Jurkat, Clone E6-1 (cell line): ENCODE results near the gene BUB1.
A peak's percentile ranks its signal among the peaks of the same experiment; 100 is the strongest.
"Not testable (repeated sequence)": the region's sequence is repeated elsewhere in the genome, so short reads cannot be mapped to it uniquely, and the experiment has no call there.

Experiments used
- DNase-seq: peaks from one replicate; pipeline ENCODE4 v3.0.0-alpha.2; 2011; ENCODE audit warnings: low read depth, low spot score
- H3K4me3 ChIP-seq: 2 replicates; pipeline ENCODE4 v1.5.1; 2011; ENCODE audit warnings: mild to moderate bottlenecking, low read length, control low read depth, moderate library complexity

BUB1 gene

DNA sequence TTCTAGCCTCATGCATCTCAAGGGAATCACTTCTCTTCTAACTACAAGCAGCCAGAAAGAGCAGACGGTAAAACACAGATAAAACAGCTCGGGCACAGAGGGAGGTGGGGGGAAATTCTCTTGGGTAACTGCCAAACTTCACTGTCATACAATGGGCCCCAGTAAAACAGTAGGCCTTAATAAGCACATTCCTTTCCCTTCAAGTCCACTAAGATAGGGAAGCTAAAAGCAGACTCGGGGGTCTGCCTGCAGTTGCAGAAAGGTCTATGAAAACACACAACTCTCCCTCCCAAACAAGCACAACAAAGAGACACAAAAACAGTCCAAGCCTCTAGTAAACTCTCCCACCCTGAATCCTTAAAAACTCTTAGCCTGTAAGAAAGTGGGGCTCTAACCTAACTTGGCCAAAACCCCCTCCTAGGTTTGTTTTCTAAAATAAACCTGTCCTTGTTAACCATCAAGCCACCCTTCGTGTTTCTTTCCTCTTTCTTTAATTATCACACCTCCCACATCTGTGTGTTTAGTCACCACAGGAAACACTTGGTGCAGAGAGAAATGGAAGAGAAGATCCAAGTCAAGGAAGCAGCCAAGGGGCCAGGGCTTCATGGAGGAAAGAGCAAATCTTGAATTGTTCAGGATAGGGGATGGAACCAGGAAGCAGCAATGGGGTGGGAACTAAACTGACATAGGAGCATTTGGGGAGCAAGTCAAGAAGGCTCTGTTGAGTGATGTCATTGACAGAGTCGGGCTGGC lies 17.5 kb upstream of the BUB1 start:
- peak; percentile 37 for DNase-seq
- not testable (repeated sequence) for H3K4me3 ChIP-seq

DNA sequence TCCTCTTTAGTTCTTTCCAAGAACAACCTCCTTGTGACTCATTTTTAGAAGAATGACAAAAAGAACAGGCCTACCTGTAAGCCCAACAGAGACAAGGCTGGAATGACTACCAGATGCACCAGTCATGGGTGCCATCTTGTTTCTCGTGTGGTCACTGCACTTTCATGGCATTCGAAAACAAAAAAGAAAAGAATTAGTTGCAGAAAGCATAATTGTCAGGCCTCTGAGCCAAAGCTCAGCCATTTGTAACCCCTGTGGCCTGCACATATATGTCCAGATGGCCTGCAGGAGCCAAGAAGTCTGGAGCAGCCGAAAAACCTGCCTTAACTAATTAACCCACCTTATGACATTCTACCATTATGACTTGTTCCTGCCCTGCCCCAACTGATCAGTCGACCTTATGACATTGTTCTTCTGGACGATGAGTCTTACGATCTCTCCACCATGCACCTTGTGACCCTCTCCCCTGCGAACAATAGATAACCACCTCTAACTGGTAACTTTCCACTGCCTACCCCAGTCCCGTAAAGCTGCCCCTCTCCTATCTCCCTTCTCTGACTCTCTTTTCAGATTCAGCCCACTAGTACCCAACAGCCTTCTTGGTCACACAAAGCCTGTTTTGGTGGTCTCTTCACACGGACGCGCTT lies 13.9 kb upstream of the BUB1 start:
- no peak overlapping the region for H3K4me3 ChIP-seq
- DNase-seq, result no peak

GRCh38 chr2:110690083-110690965 lies 12.5 kb upstream of the BUB1 start:
- H3K4me3 ChIP-seq, result no peak overlapping the region
- DNase-seq, result no peak

- no peak for DNase-seq
- no peak overlapping the region for H3K4me3 ChIP-seq
Measured at GRCh38 chr2:110688594-110689091, 10.8 kb upstream of the BUB1 start.

- not testable (repeated sequence) for H3K4me3 ChIP-seq, DNase-seq
Measured at GRCh38 chr2:110687775-110688484, 10.1 kb upstream of the BUB1 start.

DNA sequence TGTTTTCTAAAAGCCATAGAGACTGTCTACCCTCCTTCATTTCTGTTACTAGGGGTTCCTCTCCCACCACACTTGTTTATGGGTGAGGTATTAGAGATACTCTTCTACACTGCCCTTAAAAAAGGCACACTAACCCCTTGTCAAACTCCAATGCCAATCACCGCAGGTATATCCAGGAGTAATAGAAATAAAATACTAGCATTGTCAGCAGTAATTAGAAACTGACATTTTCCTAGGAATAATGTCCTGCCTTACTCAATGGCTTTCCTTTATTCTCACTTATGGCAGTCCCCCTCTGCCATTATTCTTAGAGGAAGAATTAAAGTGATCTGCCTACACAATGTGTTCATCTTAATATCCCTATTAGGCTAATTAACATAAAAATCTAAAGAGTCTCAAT lies 5.0 kb upstream of the BUB1 start:
- DNase-seq, result no peak
- H3K4me3 ChIP-seq, result no peak overlapping the region

DNA sequence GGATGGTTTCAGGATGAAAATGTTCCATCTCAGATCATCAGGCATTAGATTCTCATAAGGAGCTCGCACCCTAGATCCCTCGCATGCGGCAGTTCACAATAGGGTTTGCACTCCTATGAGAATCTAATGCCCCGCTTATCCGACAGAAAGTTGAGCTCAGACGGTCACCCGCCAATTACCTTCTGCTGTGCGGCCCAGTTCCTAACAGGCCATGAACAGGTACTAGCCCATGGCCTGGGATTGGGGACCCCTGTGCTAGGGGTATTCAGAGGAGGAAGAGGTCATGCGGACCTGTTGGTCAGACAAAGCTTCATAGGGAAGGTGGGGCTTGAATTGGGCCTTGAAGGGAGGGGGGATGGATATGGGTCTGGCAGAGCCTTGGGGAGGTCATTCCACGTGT lies 4.4 kb upstream of the BUB1 start:
- no peak overlapping the region for H3K4me3 ChIP-seq
- DNase-seq, result no peak

- H3K4me3 ChIP-seq, result no peak overlapping the region
- no peak for DNase-seq
Measured at GRCh38 chr2:110680709-110681108, 2.8 kb upstream of the BUB1 start.

GRCh38 chr2:110679865-110680264 lies 2.0 kb upstream of the BUB1 start:
- H3K4me3 ChIP-seq, result no peak overlapping the region
- DNase-seq, result no peak

DNA sequence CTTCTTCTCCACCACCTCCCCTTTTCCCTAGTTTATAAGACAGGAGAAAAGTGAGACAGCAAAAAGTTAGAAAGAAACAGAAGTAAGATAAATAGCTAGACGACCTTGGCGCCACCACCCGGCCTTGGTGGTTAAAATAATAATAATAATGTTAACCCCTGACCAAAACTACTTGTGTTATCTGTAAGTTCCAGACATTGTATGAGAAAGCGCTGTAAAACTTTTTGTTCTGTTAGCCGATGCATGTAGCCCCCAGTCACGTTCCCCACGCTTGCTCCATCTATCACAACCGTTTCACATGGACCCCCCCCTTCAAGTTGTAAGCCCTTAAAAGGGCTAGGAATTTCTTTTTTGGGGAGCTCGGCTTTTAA lies 1.5 kb upstream of the BUB1 start:
- peak overlapping the region; percentile 73 for H3K4me3 ChIP-seq
- no peak for DNase-seq

DNA sequence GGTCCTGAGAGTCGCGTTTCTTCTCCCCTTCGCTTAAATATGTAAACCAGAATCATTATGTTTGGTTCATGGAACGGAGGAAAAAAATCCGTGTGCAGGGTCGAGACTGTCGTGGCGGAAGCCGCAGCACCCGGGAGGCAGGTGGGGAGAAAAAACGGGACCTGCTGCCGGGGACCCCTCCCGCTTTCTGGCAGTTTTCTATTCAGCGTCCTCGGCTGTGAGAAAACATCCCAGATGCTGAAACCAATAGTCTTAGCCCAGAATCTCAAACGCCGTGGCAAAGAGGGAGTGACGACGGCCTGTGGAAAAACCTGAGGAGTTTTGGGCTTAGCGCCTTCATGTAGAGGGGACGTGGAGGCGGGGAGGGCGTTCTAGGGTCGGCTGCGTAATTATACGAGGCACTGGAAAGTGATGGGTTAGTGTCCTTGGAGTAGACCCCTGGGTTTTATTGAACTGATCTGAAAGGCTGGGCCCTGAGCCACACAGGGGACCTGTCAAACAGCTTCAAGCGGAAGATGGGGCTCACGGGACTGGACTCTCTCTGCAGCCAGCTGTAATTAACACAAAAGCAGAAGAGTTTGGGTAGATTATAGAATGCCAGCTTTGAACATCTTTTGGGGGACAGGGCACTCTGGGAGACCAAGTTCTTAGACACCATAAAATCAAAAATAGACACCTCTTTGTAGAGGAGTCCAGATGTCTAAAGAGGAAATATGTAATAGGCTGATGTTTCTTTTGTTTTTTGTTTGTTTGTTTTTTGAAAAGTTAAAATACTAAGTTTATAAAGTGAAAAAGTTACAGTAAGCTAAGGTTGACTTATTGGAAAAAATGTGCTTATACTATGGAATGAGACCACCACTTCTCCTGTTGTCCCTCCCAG lies 834 bp upstream of the BUB1 start:
- H3K4me3 ChIP-seq, result peak overlapping the region; percentile 73
- no peak for DNase-seq

GRCh38 chr2:110677080-110677479 lies 783 bp downstream of the BUB1 start:
- no peak for DNase-seq
- peak overlapping the region; percentile 73 for H3K4me3 ChIP-seq

GRCh38 chr2:110675679-110676078 lies 2.2 kb downstream of the BUB1 start:
- DNase-seq, result no peak
- no peak overlapping the region for H3K4me3 ChIP-seq

GRCh38 chr2:110674620-110675555 lies 3.0 kb downstream of the BUB1 start:
- no peak overlapping the region for H3K4me3 ChIP-seq
- no peak for DNase-seq

DNA sequence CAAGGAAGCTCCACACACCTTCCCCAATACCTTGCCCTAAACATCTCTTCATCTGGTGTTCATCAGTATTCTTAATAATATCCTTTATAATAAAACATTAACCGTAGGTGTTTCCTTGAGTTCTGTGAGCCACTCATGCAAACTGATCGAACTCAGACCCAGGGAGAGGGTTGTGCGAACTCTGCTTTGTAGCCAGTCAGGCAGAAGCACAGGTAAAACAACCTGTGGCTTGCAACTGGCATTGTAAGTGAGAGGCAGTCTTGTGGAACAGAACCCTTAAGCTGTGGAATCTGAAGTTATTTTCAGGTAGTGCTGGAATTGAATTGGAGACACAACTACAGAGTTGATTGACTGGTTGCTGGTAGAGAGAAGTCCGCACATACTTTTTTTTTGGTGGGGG lies 4.7 kb downstream of the BUB1 start:
- no peak overlapping the region for H3K4me3 ChIP-seq
- DNase-seq, result no peak

DNA sequence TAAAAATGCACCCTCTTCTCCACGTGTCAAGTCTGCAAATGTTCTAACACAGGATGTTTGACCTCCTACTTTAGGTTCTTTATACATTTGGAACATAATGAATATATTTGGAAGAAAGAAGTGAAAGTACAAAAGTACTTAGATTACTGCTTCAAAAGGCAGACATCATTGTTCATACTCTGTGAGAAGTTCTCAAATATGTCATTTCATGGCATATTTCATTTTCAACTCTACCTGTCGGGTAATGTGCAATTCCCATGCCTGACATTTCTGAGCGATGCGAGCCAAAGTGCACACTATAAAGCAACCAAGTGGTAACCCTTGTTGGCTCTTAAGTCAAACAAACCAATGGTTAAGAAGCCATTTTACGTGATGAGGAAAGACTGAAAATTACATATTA lies 7.0 kb downstream of the BUB1 start:
- DNase-seq, result no peak
- no peak overlapping the region for H3K4me3 ChIP-seq

- no peak overlapping the region for H3K4me3 ChIP-seq
- peak; percentile 56 for DNase-seq
Measured at GRCh38 chr2:110669079-110669478, 8.8 kb downstream of the BUB1 start.
